HG03342 (cell line): Measurements from ENCODE around the gene PAIP1.
A peak's percentile ranks its signal among the peaks of the same experiment; 100 is the strongest.
"Not testable (repeated sequence)": the region's sequence is repeated elsewhere in the genome, so short reads cannot be mapped to it uniquely, and the experiment has no call there.

Source experiments
- ATAC-seq: cut with Tn5 transposase; IDR thresholded peaks from one replicate; pipeline ENCODE4 v1.9.1; 2021; ENCODE audit warnings: mild to moderate bottlenecking, moderate library complexity; ENCODE audit not compliant: unreplicated experiment

The PAIP1 gene

GRCh38 chr5:43556857-43557542 is at the start of gene PAIP1:
Gene PAIP1, minus strand, starts transcription at chr5:43557077. Its CDS starts 231 bp downstream, at chr5:43556846.
- peak; percentile 70 for ATAC-seq

GRCh38 chr5:43606351-43606750 is 49.5 kb upstream of the PAIP1 start:
- ATAC-seq: no peak

GRCh38 chr5:43604699-43605098 is 47.8 kb upstream of the PAIP1 start:
- ATAC-seq: no peak

- peak; percentile 33 for ATAC-seq
These were observed 46.7 kb upstream of the PAIP1 start for GRCh38 chr5:43603344-43604217.

- peak; percentile 77 for ATAC-seq
These were observed 45.8 kb upstream of the PAIP1 start, which contains the start of gene NNT for GRCh38 chr5:43602461-43603343. Gene NNT, plus strand, starts transcription at chr5:43603180. Its CDS starts 6,016 bp downstream, at chr5:43609196.

GRCh38 chr5:43601454-43602260 is 44.8 kb upstream of the PAIP1 start:
- peak; percentile 41 for ATAC-seq

GRCh38 chr5:43598927-43599326 is 42.0 kb upstream of the PAIP1 start:
- ATAC-seq: not testable (repeated sequence)

GRCh38 chr5:43592363-43592762 is 35.5 kb upstream of the PAIP1 start:
- no peak for ATAC-seq

- ATAC-seq: no peak
These were observed 33.8 kb upstream of the PAIP1 start for GRCh38 chr5:43590700-43591099.

GRCh38 chr5:43589310-43589709 is 32.4 kb upstream of the PAIP1 start:
- no peak for ATAC-seq

- ATAC-seq: no peak
These were observed 32.0 kb upstream of the PAIP1 start for GRCh38 chr5:43588842-43589241.

- ATAC-seq: no peak
These were observed 27.4 kb upstream of the PAIP1 start for GRCh38 chr5:43584166-43584699.

- ATAC-seq: no peak
These were observed 26.8 kb upstream of the PAIP1 start for GRCh38 chr5:43583724-43584123.

- ATAC-seq: no peak
These were observed 25.5 kb upstream of the PAIP1 start for GRCh38 chr5:43582082-43583005.

GRCh38 chr5:43581398-43581797 is 24.5 kb upstream of the PAIP1 start:
- ATAC-seq: no peak

- not testable (repeated sequence) for ATAC-seq
These were observed 23.7 kb upstream of the PAIP1 start for GRCh38 chr5:43580402-43581210.

GRCh38 chr5:43573058-43573457 is 16.2 kb upstream of the PAIP1 start:
- ATAC-seq: no peak

- no peak for ATAC-seq
These were observed 15.5 kb upstream of the PAIP1 start for GRCh38 chr5:43572357-43572756.
